ENCODE results near the gene CALML4. TPM values are rescaled to one million over a fixed set of nuclear protein-coding genes. Genes with fewer than 3 reads are reported as not detected.

CALML4 gene
- total RNA-seq, 4 donors from 2014 or later: 2.6 to 9.3 (median 4.6) TPM

DNA sequence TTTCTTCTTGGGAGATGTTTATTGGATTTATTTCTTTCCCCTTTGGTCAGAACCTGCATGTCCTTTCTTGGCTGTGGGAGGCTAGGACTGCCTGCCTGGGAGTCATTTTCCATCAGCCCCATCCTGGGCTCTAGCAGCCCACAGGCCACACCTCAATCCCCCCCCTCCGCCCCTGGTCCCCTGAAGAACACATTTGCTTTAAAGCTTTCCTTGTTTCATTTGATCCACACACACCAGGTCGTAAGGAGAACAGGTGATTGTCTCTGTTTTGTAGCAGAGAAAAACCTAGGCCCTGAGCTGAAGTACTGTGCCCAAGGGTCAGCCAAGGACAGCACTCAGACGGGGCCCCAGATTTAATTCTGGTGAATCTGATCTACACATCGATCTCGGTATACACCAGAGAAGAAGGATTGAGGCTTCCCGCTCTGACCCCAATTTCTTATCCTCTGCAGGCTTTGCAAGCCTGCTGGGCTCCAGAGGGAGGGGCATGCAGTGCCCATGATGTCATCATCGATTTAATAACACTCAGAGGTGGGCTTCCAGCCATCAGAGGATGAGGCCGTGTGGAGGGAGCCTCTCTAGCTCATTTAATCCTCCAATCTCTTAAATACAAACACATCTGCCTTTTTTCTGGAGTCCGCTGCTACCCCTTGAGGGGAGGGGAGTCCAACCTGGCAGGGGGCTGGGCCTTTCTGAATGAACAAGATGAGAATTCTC lies 26.1 kb upstream of the CALML4 start:
- WGBS, 2 donors: 76 to 77% methylated on average over 9 of the region's 9 CpGs
- peak; percentile 12 to 58 for DNase-seq (ENCODE audit: low spot score in 2 of 2)

DNA sequence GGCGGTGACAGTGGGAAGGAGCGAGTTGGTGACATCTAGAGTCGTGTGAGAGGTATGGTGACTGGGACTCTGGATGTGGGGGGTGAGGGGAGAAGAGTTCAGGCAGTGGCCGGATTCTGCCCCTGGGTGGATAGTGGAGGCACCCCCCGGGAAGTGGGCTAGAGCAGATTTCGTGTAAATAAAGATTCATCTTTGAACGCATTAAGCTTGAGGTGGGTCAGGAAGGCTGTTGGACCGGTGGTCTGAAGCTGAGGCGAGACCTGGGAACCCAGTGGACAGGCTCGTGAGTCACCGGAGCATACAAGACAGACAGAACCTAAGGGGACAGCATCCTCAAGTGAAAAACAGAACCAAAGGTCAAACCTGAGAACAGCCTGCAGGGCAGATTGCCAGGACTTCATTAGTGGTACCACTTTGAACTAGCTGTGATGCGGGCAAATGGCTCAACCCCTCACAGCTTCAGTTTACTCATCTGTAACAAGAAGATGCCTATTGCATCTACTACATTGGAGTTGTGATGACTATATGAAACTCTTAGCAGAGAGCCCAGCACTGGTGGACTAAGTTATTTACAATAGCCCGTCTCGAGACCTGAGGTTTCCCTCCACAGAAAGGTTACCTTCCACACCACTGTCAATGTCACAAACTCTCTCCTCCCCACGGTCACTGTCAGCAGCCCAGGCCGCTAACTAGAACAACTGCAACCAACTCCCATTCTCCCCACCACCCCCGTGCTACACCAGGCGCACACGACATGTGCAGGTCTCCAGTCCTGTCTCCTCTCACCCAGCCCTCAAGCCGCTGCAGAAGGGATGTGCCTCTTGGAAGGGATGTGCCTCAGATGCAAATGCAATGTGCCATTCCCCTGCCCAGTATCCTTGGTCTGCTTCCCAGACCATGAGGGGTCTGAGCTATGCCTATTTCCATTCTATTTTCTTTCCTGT lies 25.3 kb upstream of the CALML4 start:
- no peak for TF ChIP-seq POLR2A (IDR thresholded peaks at IDR 0.05)
- TF ChIP-seq, protein P1, sequence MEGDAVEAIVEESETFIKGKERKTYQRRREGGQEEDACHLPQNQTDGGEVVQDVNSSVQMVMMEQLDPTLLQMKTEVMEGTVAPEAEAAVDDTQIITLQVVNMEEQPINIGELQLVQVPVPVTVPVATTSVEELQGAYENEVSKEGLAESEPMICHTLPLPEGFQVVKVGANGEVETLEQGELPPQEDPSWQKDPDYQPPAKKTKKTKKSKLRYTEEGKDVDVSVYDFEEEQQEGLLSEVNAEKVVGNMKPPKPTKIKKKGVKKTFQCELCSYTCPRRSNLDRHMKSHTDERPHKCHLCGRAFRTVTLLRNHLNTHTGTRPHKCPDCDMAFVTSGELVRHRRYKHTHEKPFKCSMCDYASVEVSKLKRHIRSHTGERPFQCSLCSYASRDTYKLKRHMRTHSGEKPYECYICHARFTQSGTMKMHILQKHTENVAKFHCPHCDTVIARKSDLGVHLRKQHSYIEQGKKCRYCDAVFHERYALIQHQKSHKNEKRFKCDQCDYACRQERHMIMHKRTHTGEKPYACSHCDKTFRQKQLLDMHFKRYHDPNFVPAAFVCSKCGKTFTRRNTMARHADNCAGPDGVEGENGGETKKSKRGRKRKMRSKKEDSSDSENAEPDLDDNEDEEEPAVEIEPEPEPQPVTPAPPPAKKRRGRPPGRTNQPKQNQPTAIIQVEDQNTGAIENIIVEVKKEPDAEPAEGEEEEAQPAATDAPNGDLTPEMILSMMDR (IDR thresholded peaks at IDR 0.05): no peak
- peak overlapping the region; percentile 34 for H3K4me3 ChIP-seq (ENCODE audit: low read depth, poor library complexity, severe bottlenecking)
- WGBS, 2 donors: 54 to 57% methylated on average over 20 of the region's 20 CpGs
- intact Hi-C loops (cut with DNase I; ENCODE audit: low total_unique reads): no loop called here
- DNase-seq (ENCODE audit: low spot score in 2 of 2): peak; percentile 38 to 88

More for the DNA sequence above, 26.1 kb upstream of the CALML4 start:
- no peak overlapping the region for H3K4me3 ChIP-seq (ENCODE audit: low read depth, poor library complexity, severe bottlenecking)
- no peak for TF ChIP-seq POLR2A (IDR thresholded peaks at IDR 0.05)
- TF ChIP-seq, protein P1 (IDR thresholded peaks at IDR 0.05): no peak
- intact Hi-C loops (cut with DNase I; ENCODE audit: low total_unique reads): no loop called here

DNA sequence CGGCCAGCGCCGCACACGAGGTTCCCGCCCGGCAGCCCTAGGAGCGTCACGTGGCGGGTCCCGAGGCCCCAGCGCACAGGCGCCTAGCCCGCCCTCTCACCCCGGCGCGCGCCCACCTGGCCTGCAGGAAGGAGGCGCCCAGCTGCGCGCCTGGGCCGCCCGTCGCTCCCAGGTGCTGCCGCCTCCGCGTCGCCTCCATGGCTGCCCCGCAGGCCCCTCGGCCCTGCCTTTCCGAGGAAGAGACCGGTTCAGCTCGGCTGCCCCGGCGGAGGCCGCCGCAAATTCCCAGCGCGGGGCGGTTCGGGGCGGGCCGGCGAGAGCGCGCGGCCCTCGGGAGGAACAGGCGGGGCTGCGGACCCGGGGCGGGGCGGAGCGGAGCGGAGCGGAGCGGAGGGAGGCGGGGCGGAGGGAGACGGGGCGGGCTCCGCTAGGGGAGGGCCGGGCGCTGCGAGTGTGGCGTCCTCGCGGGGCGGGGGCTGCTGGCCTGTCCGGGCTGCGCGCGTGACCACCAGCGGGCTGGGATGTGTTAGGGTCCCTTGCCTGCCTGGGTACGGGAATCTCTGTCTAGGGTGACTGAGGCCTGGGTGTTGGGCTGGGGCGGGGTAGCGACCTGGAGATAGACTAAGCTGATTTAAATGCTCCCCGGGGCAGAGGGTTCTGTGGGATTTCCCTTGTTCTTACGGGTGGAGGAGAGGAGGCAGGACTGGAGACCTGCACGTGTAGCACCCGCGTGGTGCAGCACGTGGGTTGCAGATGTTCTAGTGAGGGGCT lies 24.4 kb upstream of the CALML4 start, which contains the start of gene CLN6:
CLN6 (minus strand) TSS at position 343 of the 771 bp plus-strand sequence; CDS start at position 199, 144 bp downstream.
- intact Hi-C loops (cut with DNase I; ENCODE audit: low total_unique reads): no loop called here
- no peak for TF ChIP-seq POLR2A (IDR thresholded peaks at IDR 0.05)
- TF ChIP-seq, protein P1 (IDR thresholded peaks at IDR 0.05): no peak
- H3K4me3 ChIP-seq (ENCODE audit: low read depth, poor library complexity, severe bottlenecking): peak within 1 kb of the TSS; percentile 78
- 0 to 1% methylated on average over 12 to 25 of the region's 82 CpGs for WGBS, 2 donors
- DNase-seq (ENCODE audit: low spot score in 2 of 2): peak; percentile 65 to 96

DNA sequence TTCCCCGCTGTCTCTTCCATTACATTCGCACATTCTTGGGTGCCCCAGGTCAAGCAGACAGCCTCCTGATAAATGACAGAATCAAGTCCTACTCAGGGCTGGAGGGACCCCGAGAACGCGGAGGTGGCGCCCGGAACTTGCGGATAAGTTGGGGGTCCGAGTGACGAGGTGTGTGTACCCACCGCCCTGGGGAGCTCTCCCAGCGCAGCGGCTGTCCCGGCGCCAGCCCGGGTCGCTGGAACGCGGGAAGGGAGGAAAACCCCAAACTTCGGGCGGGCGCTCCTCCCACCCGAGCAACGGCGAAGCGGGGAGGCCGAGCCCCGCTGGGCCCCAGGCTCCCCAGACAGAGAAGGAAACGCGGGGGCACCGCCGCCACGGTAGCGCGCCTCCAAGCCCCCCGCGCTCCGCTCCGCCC lies 23.8 kb upstream of the CALML4 start:
- DNase-seq (ENCODE audit: low spot score in 2 of 2): peak; percentile 13 to 91
- WGBS, 2 donors: 0% methylated on average over 15 to 19 of the region's 39 CpGs
- TF ChIP-seq, protein P1 (IDR thresholded peaks at IDR 0.05): no peak
- no peak for TF ChIP-seq POLR2A (IDR thresholded peaks at IDR 0.05)
- intact Hi-C loops (cut with DNase I; ENCODE audit: low total_unique reads): no loop called here
- H3K4me3 ChIP-seq (ENCODE audit: low read depth, poor library complexity, severe bottlenecking): peak overlapping the region; percentile 78

All from lower leg skin (tissue), 4 donors.